Measurements from ENCODE around the gene FAHD2B. TPM values are rescaled to one million over a fixed set of nuclear protein-coding genes. Genes with fewer than 3 reads are reported as not detected.
"Not testable (repeated sequence)": the region's sequence is repeated elsewhere in the genome, so short reads cannot be mapped to it uniquely, and the experiment has no call there.

FAHD2B gene, protein sequence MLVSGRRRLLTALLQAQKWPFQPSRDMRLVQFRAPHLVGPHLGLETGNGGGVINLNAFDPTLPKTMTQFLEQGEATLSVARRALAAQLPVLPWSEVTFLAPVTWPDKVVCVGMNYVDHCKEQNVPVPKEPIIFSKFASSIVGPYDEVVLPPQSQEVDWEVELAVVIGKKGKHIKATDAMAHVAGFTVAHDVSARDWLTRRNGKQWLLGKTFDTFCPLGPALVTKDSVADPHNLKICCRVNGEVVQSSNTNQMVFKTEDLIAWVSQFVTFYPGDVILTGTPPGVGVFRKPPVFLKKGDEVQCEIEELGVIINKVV
- total RNA-seq = 10.0 and 13.5 TPM in 2 replicates

DNA sequence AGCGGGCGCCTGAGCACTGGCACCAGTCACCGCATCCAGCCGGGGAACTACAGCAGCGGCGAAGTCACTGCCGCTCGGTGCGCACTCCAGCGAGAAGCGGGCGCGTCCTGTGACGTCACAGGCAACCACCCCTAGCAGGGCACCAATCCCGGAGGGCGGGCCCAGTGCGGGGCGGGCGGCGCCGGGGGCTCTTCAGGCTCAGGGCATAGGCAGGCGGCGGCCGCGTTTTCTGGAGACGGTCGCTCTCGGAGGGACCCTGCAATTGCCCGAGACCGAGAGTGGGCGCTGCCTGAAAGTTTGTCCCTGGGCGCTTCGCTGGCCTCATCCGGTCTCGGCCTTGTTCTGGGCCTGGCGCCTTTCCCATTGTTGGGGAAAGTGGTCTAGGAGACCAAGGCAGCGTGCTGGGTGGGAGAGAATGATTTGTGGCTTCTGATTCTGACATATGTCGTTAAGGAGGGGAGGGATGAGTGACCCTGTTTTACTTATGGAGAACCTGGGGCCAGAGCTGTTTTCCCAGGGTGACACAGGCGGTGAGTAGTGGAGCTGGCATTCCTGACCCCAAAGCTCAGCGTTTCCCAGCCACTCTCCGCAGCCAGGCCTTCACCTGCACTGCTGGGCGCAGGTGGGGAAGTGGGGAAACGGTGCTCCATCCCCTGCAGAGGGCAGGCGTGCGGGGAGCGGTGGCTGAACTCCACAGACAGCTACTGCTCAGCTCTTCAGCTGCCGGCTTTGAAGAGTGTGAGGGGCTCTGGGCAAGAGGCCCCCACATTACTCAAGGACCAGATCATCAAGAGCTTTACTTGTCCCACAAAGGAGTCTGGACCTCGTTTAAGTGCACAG, at the start of gene FAHD2B:
Gene FAHD2B, minus strand, starts transcription at position 111 of the 840 bp plus-strand sequence. CDS start 3,176 bp downstream, outside the sequence.
- intact Hi-C loops (cut with micrococcal nuclease); H3K27me3 Mint-ChIP-seq; H3K9me3 Mint-ChIP-seq; H3K36me3 Mint-ChIP-seq (ENCODE audit: low read depth); H3K4me1 Mint-ChIP-seq; POLR2A ChIA-PET: not testable (repeated sequence)
- ATAC-seq (ENCODE audit: low read depth) (peak; percentile 93), DNase-seq (peak; percentile 59)
- Mint-ChIP-seq H3K4me3 (peak within 1 kb of the TSS; percentile 79), H3K27ac (peak within 1 kb of the TSS; percentile 19)
- CTCF ChIA-PET = interaction anchor here (1.0 kb wide), 1 partner anchor 17 kb away, joined by 3 read pairs; no protein-coding TSS in a partner anchor

DNA sequence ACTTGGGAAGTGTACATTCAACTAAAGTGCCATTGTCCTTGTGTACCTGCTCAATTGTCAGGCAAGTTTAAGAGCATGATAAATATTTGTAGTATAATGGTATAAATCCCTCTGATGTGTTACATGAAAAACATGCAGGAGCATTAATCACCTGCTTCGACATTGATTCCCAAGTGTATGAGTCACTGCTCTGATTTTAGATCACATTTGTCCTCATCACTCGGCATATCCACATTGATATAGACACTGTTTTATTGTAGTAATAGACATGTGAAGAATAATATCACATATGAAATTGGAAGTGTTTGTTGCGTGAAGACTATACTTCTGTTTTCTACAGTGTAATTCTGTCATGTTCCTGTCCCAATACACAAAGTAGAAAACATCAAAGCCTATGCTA, 49.3 kb upstream of the FAHD2B start:
- H3K27me3 Mint-ChIP-seq; ATAC-seq (ENCODE audit: low read depth); CTCF ChIA-PET; POLR2A ChIA-PET; DNase-seq; H3K9me3 Mint-ChIP-seq; intact Hi-C loops (cut with micrococcal nuclease); H3K4me3 Mint-ChIP-seq; H3K27ac Mint-ChIP-seq; H3K4me1 Mint-ChIP-seq: not testable (repeated sequence)
- H3K36me3 Mint-ChIP-seq (ENCODE audit: low read depth) = peaks cover 41% of the 10 kb centered on the region

DNA sequence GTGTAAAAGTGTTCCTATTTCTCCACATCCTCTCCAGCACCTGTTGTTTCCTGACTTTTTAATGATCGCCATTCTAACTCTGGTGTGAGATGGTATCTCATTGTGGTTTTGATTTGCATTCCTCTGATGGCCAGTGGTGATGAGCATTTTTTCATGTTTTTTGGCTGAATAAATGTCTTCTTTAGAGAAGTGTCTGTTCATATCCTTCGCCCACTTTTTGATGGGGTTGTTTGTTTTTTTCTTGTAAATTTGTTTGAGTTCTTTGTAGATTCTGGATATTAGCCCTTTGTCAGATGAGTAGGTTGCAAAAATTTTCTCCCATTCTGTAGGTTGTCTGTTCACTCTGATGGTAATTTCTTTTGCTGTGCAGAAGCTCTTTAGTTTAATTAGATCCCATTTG, 34.4 kb upstream of the FAHD2B start:
- H3K9me3 Mint-ChIP-seq; H3K4me1 Mint-ChIP-seq; H3K4me3 Mint-ChIP-seq; H3K27ac Mint-ChIP-seq; CTCF ChIA-PET; POLR2A ChIA-PET; H3K27me3 Mint-ChIP-seq; DNase-seq; ATAC-seq (ENCODE audit: low read depth); intact Hi-C loops (cut with micrococcal nuclease): not testable (repeated sequence)
- H3K36me3 Mint-ChIP-seq (ENCODE audit: low read depth) = peaks cover 18% of the 10 kb centered on the region

DNA sequence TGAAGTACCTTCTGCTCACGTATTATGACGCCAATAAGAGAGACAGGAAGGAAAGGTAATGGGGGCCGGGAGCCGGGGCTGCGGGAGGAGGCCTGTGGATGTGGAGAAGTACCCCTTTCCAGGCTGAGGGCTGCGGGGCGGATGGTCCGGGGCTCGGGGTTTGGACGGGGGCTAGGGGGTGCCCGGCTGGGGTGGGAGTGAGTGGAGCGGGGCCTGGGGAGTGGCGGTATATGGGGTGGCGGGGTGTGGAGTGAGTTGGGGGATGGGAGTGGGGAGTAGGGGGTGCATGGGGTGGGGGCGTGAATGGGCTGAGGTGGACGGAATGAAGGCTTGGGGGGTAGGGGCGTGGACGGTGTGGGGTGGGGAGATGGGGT, 19.2 kb upstream of the FAHD2B start:
- ATAC-seq (ENCODE audit: low read depth); H3K9me3 Mint-ChIP-seq; DNase-seq; H3K36me3 Mint-ChIP-seq (ENCODE audit: low read depth); H3K27me3 Mint-ChIP-seq; H3K4me1 Mint-ChIP-seq: not testable (repeated sequence)
- intact Hi-C loops (cut with micrococcal nuclease) = loop anchor here (5.0 to 10.0 kb wide), 4 partner anchors 162 to 581 kb away; partner anchors contain the start of genes KANSL3 and SEMA4C
- Mint-ChIP-seq H3K4me3 (peak overlapping the region; percentile 97), H3K27ac (peak overlapping the region; percentile 90)
- POLR2A ChIA-PET = interaction anchor here (1.2 to 2.3 kb wide), 3 partner anchors 245 to 353 kb away, joined by 3 to 12 read pairs (median 4); partner anchors contain the start of genes ANKRD39 and CNNM4
- CTCF ChIA-PET = interaction anchor here (1.2 kb wide), 1 partner anchor 297 kb away, joined by 4 read pairs; the partner anchor contains the start of gene CNNM3

DNA sequence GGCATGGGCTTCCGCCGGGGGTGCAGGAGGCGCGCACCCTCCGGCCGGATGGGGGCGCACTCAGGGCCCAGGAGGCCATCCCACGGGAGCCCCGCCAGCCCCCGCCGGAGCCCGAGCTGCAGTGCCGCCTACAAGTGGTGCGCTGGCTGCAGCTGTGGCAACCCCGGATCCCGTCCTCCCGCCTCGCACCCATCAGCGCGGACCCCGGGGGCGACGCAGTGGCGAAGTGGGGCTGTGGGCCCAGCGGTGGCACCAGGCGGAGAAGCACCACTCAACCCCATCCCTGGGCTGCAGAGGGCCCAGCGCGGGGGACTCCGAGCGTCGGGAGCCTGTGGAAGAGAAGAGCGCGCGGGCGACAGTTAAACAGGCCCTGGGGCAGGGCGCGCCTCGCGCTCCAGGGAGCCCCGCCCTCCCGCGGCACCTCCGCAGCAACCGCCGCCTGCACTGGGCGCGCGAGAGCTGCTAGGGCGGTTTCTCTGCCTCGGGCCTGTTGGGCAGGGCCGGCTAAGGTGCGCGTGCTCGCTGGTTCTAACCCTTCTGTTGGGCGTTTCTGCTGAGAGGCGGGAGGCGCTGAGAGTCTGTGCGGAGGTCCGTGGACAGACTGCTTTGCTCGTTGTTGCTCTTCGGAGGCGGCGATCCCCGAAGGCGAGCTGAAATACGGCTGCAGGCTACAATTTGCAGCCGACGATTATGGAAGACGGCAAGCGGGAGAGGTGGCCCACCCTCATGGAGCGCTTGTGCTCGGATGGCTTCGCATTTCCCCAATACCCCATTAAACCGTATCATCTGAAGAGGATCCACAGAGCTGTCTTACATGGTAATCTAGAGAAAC, 18.6 kb upstream of the FAHD2B start, which contains the start of gene ANKRD36:
Gene ANKRD36, plus strand, starts transcription at position 104 of the 832 bp plus-strand sequence. Its CDS starts 587 bp downstream, at position 691.
- DNase-seq = peak; percentile 86
- Mint-ChIP-seq H3K27ac (peak within 1 kb of the TSS; percentile 90), H3K4me3 (peak within 1 kb of the TSS; percentile 97)
- POLR2A ChIA-PET = interaction anchor here (1.2 to 2.3 kb wide), 3 partner anchors 244 to 352 kb away, joined by 3 to 12 read pairs (median 4); partner anchors contain the start of genes ANKRD39 and CNNM4
- CTCF ChIA-PET = interaction anchor here (1.2 to 2.2 kb wide), 7 partner anchors 97 to 297 kb away, joined by 3 to 27 read pairs (median 7); partner anchors contain the start of genes ANKRD39 and CNNM3
- intact Hi-C loops (cut with micrococcal nuclease) = loop anchor here (5.0 to 10.0 kb wide), 4 partner anchors 161 to 582 kb away; partner anchors contain the start of genes KANSL3 and SEMA4C
- H3K27me3 Mint-ChIP-seq; H3K9me3 Mint-ChIP-seq; H3K36me3 Mint-ChIP-seq (ENCODE audit: low read depth); H3K4me1 Mint-ChIP-seq: not testable (repeated sequence)
- peak; percentile 93 for ATAC-seq (ENCODE audit: low read depth)

GRCh38 chr2:97112320-97113049, 17.8 kb upstream of the FAHD2B start:
- ATAC-seq (ENCODE audit: low read depth) (peak; percentile 58), DNase-seq (peak; percentile 58)
- H3K4me3 Mint-ChIP-seq = peak overlapping the region; percentile 89
- H3K27me3 Mint-ChIP-seq; H3K9me3 Mint-ChIP-seq; H3K36me3 Mint-ChIP-seq (ENCODE audit: low read depth); H3K4me1 Mint-ChIP-seq: not testable (repeated sequence)
- intact Hi-C loops (cut with micrococcal nuclease) = loop anchor here (1.0 to 10.0 kb wide), 5 partner anchors 100 to 582 kb away; partner anchors contain the start of genes KANSL3 and SEMA4C
- POLR2A ChIA-PET = interaction anchor here (0.8 to 2.3 kb wide), 3 partner anchors 255 to 351 kb away, joined by 4 to 12 read pairs (median 6); partner anchors contain the start of genes ANKRD39 and CNNM4
- CTCF ChIA-PET = interaction anchor here (0.8 to 2.2 kb wide), 13 partner anchors 17 to 299 kb away, joined by 3 to 27 read pairs (median 5); partner anchors contain the start of gene ANKRD39
- H3K27ac Mint-ChIP-seq = peak overlapping the region; percentile 86
- TF ChIP-seq CTCF (IDR thresholded peaks at IDR 0.05) = peak; percentile 91

- ChIA-PET POLR2A (interaction anchor here (0.8 kb wide), 1 partner anchor 311 kb away, joined by 6 read pairs; no protein-coding TSS in a partner anchor), CTCF (interaction anchor here (1.2 to 2.2 kb wide), 5 partner anchors 97 to 298 kb away, joined by 3 to 8 read pairs (median 5); no protein-coding TSS in a partner anchor)
- not testable (repeated sequence) for H3K4me1 Mint-ChIP-seq; H3K27me3 Mint-ChIP-seq; H3K27ac Mint-ChIP-seq; DNase-seq; H3K4me3 Mint-ChIP-seq; H3K36me3 Mint-ChIP-seq (ENCODE audit: low read depth); H3K9me3 Mint-ChIP-seq; ATAC-seq (ENCODE audit: low read depth)
- intact Hi-C loops (cut with micrococcal nuclease) = loop anchor here (5.0 to 10.0 kb wide), 4 partner anchors 159 to 584 kb away; partner anchors contain the start of genes KANSL3 and SEMA4C
Observed at GRCh38 chr2:97111246-97111645, 16.6 kb upstream of the FAHD2B start.

DNA sequence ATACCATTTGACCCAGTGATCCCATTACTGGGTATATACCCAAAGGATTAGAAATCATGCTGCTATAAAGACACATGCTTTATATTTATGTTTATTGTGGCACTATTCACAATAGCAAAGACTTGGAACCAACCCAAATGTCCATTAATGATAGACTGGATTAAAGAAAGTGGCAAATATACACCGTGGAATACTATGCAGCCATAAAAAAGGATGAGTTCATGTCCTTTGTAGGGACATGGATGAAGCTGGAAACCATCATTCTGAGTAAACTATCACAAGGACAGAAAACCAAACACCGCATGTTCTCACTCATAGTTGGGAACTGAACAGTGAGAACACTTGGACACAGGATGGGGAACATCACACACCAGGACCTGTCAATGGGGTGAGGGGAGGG, 12.2 kb upstream of the FAHD2B start:
- intact Hi-C loops (cut with micrococcal nuclease); H3K4me1 Mint-ChIP-seq; H3K4me3 Mint-ChIP-seq; DNase-seq; H3K9me3 Mint-ChIP-seq; H3K36me3 Mint-ChIP-seq (ENCODE audit: low read depth); ATAC-seq (ENCODE audit: low read depth); CTCF ChIA-PET; POLR2A ChIA-PET; H3K27ac Mint-ChIP-seq: not testable (repeated sequence)
- H3K27me3 Mint-ChIP-seq = peaks cover 15% of the 10 kb centered on the region

DNA sequence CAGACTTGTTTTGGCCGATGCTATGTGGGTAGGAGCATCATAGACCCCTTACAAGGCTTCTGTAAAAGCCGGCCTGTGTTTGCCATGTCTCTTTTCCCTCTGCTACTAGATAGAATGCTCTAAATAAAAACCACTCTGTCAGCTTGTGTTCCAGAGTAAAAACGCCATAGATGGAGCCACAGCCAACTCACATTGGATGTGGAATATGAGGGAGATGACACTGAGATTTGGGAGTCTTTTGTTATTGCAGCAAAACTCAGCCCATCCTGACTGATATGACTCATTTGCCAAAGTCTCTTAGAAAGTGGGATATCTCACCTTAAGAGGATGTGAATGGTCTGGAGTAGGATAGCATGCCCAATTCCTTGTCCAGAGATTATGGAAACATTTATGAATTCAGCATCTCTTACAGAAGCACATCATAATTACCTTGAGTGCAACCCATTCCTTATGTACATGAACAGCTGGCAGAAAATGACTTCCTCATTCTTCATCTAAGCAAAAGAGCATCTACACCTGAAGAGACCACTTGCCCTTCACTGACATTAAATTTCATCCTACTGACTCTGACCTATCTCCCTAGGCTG, 4.2 kb upstream of the FAHD2B start:
- intact Hi-C loops (cut with micrococcal nuclease); ATAC-seq (ENCODE audit: low read depth); H3K27ac Mint-ChIP-seq; H3K36me3 Mint-ChIP-seq (ENCODE audit: low read depth); H3K27me3 Mint-ChIP-seq; H3K4me3 Mint-ChIP-seq; H3K4me1 Mint-ChIP-seq; CTCF ChIA-PET; DNase-seq; H3K9me3 Mint-ChIP-seq: not testable (repeated sequence)
- POLR2A ChIA-PET = interaction anchor here (0.7 kb wide), 1 partner anchor 764 kb away, joined by 5 read pairs; no protein-coding TSS in a partner anchor

Measured in activated B cell treated with CpG ODN at 0.5 μM for 24 hours (primary cell).